ENCODE data around the gene CUEDC2.

DNA sequence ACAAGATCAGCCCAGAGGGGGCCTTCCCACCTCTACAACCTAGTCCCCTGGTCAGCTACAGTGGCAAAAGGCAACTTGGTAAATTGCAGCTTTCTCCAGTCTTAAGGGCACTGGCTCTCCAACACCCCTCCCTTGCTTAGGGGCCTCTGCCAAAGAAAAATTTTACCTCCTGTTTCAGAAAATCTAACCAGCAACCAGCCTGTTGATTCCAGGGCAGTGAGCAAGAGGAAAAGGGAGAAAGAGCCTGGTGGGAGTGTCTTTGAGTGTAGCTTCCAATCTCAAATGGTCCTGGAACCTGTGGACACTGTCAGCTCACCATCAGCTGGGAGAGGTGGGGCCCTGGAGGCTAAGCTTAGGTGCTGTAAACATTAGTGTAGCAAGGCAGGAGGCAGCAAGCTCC, 47.3 kb upstream of the CUEDC2 start:
- TF ChIP-seq CTCF (IDR thresholded peaks at IDR 0.05) (no peak), ZFX (IDR thresholded peaks at IDR 0.05; ENCODE audit: borderline replicate concordance) (no peak)

Data from 22Rv1 (cell line).